Measurements from ENCODE around the gene TMEM119. TPM values are rescaled to one million over a fixed set of nuclear protein-coding genes. Genes with fewer than 3 reads are reported as not detected.

The TMEM119 gene
- total RNA-seq, 1 donor from 2014 or later: not detected

- DNase-seq (ENCODE audit: low read depth in 2 of 2): no peak
Observed at GRCh38 chr12:108542320-108542719, 55.6 kb downstream of the TMEM119 start.

Other genes starting within 250 kb of the TMEM119 start
- 4.1 and 4.8 TPM in 2 replicates for gene FICD, start 82.8 kb downstream of the TMEM119 start, total RNA-seq
- 41.0 and 84.1 TPM in 2 replicates for gene SART3, start 36.9 kb downstream of the TMEM119 start, total RNA-seq
- gene ISCU, start 35.5 kb downstream of the TMEM119 start, total RNA-seq: 66.3 and 77.0 TPM in 2 replicates
- 0.20 and 0.22 TPM in 2 replicates for gene SELPLG, start 35.8 kb upstream of the TMEM119 start, total RNA-seq
- 157 and 168 TPM in 2 replicates for gene CORO1C, start 133.4 kb upstream of the TMEM119 start, total RNA-seq

All from lung microvascular endothelial cell (primary cell).